Neural cell (in vitro differentiated cells): ENCODE data around the gene CPEB3. TPM values are rescaled to one million over a fixed set of nuclear protein-coding genes. Genes with fewer than 3 reads are reported as not detected.

Experiments used
- H2AFZ ChIP-seq: fragments of 200-600, 300-800 bp; sonication (generic), shearing (Covaris generic); 2 replicates; pipeline ENCODE4 v1.6.0; 2014; ENCODE audit warnings: low read depth, mild to moderate bottlenecking, antibody characterized with exemption, low read length, moderate library complexity
- H3F3A ChIP-seq: fragments of 200-600 bp; shearing (Covaris generic); 2 replicates; pipeline ENCODE4 v1.6.1; 2016; ENCODE audit warnings: mild to moderate bottlenecking, moderate library complexity, mixed read lengths, antibody characterized with exemption, low read length; ENCODE audit not compliant: insufficient read depth, poor library complexity, severe bottlenecking
- H3K27ac ChIP-seq: fragments of 200-600, 300-800 bp; sonication (generic), shearing (Covaris generic); 2 replicates; pipeline ENCODE4 v1.5.1; 2014; ENCODE audit warnings: mild to moderate bottlenecking, low read length, moderate library complexity
- H3K27me3 ChIP-seq: fragments of 300-800, 200-600 bp; sonication (generic), shearing (Covaris generic); 2 replicates; pipeline ENCODE4 v1.6.0; 2014; ENCODE audit warnings: mild to moderate bottlenecking, low read depth, low read length, moderate library complexity; ENCODE audit not compliant: insufficient read depth
- H3K36me3 ChIP-seq: fragments of 300-800, 200-600 bp; sonication (generic), shearing (Covaris generic); 2 replicates; pipeline ENCODE4 v1.5.1; 2014; ENCODE audit warnings: mild to moderate bottlenecking, antibody characterized with exemption, low read length, moderate library complexity; ENCODE audit not compliant: insufficient read depth
- H3K4me2 ChIP-seq: fragments of 300-800, 200-600 bp; sonication (generic), shearing (Covaris generic); 2 replicates; pipeline ENCODE4 v1.6.0; 2014; ENCODE audit warnings: mild to moderate bottlenecking, low read length
- H3K4me3 ChIP-seq: fragments of 300-800, 200-600 bp; sonication (generic), shearing (Covaris generic); 2 replicates; pipeline ENCODE4 v1.5.1; 2014; ENCODE audit warnings: mild to moderate bottlenecking, low read length, moderate library complexity
- H3K79me2 ChIP-seq: fragments of 200-600 bp; shearing (Covaris generic); replicated peaks from 2 replicates; pipeline ENCODE4 v1.6.0; 2014; ENCODE audit warnings: mild to moderate bottlenecking, low read length, moderate library complexity; ENCODE audit not compliant: insufficient read depth
- H3K9ac ChIP-seq: fragments of 300-800, 200-600 bp; sonication (generic), shearing (Covaris generic); 2 replicates; pipeline ENCODE4 v1.6.1; 2016; ENCODE audit warnings: mild to moderate bottlenecking, low read length, mixed read lengths
- H3K9me2 ChIP-seq: fragments of 200-600 bp; shearing (Covaris generic); 2 replicates; pipeline ENCODE4 v1.6.1; 2016; ENCODE audit warnings: mild to moderate bottlenecking, low read length, mixed read lengths; ENCODE audit not compliant: insufficient read depth
- H3K9me3 ChIP-seq: fragments of 200-600, 300-800 bp; sonication (generic), shearing (Covaris generic); 2 replicates; pipeline ENCODE4 v1.6.1; 2016; ENCODE audit warnings: mild to moderate bottlenecking, mixed run types, low read length, moderate library complexity, mixed read lengths
- H4K20me1 ChIP-seq: fragments of 200-600 bp; shearing (Covaris generic); 2 replicates; pipeline ENCODE4 v1.6.1; 2016; ENCODE audit warnings: mild to moderate bottlenecking, mixed run types; ENCODE audit not compliant: insufficient read depth
- EP300 ChIP-seq: fragments of 450-650 bp; conservative IDR thresholded peaks from 2 replicates; pipeline ENCODE4 v1.6.1; 2014; ENCODE audit warnings: antibody characterized with exemption, mild to moderate bottlenecking, moderate library complexity; ENCODE audit not compliant: poor library complexity, severe bottlenecking
- EZH2 ChIP-seq: fragments of 200-600, 300-800 bp; shearing (Covaris generic), sonication (generic); IDR thresholded peaks from 2 replicates; pipeline ENCODE4 v1.6.1; 2014; ENCODE audit warnings: antibody characterized with exemption, low read length, borderline replicate concordance, mild to moderate bottlenecking; ENCODE audit not compliant: insufficient read depth, poor library complexity, severe bottlenecking
- MXI1 ChIP-seq: fragments of 450-650 bp; conservative IDR thresholded peaks from 2 replicates; pipeline ENCODE4 v1.6.1; 2014; ENCODE audit warnings: antibody characterized with exemption, mild to moderate bottlenecking; ENCODE audit not compliant: poor library complexity, severe bottlenecking
- POLR2AphosphoS5 ChIP-seq: IDR thresholded peaks from 2 replicates; pipeline ENCODE4 v1.6.1; 2012
- RAD21 ChIP-seq: fragments of 450-650 bp; conservative IDR thresholded peaks from 2 replicates; pipeline ENCODE4 v1.6.1; 2014; ENCODE audit warnings: antibody characterized with exemption, mild to moderate bottlenecking, moderate library complexity
- SMC3 ChIP-seq: fragments of 450-650 bp; conservative IDR thresholded peaks from 2 replicates; pipeline ENCODE4 v1.6.1; 2014; ENCODE audit warnings: antibody characterized with exemption, mild to moderate bottlenecking, moderate library complexity; ENCODE audit not compliant: poor library complexity
- TAF1 ChIP-seq: IDR thresholded peaks from 2 replicates; pipeline ENCODE4 v1.6.1; 2012; ENCODE audit warnings: low read depth
- polyA plus RNA-seq: library from polyadenylated mRNA; depleted of rRNA; stranded (reverse); fragments of >200 nt; gene quantifications from 2 replicates; pipeline ENCODE4 v1.2.3, GENCODE V29; 2014
- TF ChIP-seq, protein P1 (sequence below): IDR thresholded peaks from 2 replicates; pipeline ENCODE4 v1.6.1; 2012; ENCODE audit warnings: borderline replicate concordance
- TF ChIP-seq, protein P2 (sequence below): fragments of 450-650 bp; IDR thresholded peaks from 2 replicates; pipeline ENCODE4 v1.5.1; 2014; ENCODE audit warnings: antibody characterized with exemption, mild to moderate bottlenecking, moderate library complexity; ENCODE audit not compliant: poor library complexity, severe bottlenecking

The CPEB3 gene
- polyA plus RNA-seq, 1 donor from 2014 or later, result 20.0 TPM

DNA sequence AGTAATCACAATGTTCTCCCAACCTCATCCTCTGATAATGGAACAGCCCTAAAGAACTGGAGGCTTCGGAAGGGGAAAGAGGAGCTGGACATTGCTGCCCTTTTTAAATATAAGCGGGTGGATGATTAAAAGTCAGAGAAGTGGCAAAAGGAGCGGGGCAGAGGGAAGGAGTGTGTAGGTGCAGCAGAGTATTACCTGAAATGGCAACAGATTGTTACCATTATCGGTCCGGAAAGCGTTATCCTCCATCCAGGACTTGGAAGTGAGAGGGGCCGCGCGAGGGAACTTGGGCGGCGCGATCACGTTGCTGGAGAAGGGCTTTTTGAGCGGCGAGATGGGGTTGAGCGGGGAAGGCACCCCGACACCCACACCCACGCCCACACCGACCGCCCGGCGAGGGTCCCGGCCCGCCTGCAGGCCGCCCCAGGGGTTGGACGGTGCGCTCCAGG is 51.7 kb downstream of the CPEB3 start:
- no peaks in the 10 kb centered on the region for H3K9me3 ChIP-seq
- no peak overlapping the region for H2AFZ ChIP-seq
- peak overlapping the region; percentile 87 for H3K4me3 ChIP-seq
- peaks cover 34% of the 10 kb centered on the region for H4K20me1 ChIP-seq
- no peaks in the 10 kb centered on the region for H3K9me2 ChIP-seq
- H3F3A ChIP-seq, result peaks cover 5% of the 10 kb centered on the region
- peaks cover 10% of the 10 kb centered on the region for H3K36me3 ChIP-seq
- TF ChIP-seq POLR2AphosphoS5, result no peak
- TF ChIP-seq, protein P1, sequence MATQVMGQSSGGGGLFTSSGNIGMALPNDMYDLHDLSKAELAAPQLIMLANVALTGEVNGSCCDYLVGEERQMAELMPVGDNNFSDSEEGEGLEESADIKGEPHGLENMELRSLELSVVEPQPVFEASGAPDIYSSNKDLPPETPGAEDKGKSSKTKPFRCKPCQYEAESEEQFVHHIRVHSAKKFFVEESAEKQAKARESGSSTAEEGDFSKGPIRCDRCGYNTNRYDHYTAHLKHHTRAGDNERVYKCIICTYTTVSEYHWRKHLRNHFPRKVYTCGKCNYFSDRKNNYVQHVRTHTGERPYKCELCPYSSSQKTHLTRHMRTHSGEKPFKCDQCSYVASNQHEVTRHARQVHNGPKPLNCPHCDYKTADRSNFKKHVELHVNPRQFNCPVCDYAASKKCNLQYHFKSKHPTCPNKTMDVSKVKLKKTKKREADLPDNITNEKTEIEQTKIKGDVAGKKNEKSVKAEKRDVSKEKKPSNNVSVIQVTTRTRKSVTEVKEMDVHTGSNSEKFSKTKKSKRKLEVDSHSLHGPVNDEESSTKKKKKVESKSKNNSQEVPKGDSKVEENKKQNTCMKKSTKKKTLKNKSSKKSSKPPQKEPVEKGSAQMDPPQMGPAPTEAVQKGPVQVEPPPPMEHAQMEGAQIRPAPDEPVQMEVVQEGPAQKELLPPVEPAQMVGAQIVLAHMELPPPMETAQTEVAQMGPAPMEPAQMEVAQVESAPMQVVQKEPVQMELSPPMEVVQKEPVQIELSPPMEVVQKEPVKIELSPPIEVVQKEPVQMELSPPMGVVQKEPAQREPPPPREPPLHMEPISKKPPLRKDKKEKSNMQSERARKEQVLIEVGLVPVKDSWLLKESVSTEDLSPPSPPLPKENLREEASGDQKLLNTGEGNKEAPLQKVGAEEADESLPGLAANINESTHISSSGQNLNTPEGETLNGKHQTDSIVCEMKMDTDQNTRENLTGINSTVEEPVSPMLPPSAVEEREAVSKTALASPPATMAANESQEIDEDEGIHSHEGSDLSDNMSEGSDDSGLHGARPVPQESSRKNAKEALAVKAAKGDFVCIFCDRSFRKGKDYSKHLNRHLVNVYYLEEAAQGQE, result no peak
- TF ChIP-seq, protein P2, sequence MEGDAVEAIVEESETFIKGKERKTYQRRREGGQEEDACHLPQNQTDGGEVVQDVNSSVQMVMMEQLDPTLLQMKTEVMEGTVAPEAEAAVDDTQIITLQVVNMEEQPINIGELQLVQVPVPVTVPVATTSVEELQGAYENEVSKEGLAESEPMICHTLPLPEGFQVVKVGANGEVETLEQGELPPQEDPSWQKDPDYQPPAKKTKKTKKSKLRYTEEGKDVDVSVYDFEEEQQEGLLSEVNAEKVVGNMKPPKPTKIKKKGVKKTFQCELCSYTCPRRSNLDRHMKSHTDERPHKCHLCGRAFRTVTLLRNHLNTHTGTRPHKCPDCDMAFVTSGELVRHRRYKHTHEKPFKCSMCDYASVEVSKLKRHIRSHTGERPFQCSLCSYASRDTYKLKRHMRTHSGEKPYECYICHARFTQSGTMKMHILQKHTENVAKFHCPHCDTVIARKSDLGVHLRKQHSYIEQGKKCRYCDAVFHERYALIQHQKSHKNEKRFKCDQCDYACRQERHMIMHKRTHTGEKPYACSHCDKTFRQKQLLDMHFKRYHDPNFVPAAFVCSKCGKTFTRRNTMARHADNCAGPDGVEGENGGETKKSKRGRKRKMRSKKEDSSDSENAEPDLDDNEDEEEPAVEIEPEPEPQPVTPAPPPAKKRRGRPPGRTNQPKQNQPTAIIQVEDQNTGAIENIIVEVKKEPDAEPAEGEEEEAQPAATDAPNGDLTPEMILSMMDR, result no peak
- TF ChIP-seq EP300, result no peak
- no peak for TF ChIP-seq EZH2
- no peak for TF ChIP-seq TAF1
- TF ChIP-seq SMC3, result no peak
- no peak for TF ChIP-seq RAD21
- TF ChIP-seq MXI1, result no peak
- H3K4me2 ChIP-seq, result peak overlapping the region; percentile 96
- peaks cover 69% of the 10 kb centered on the region for H3K79me2 ChIP-seq
- H3K27ac ChIP-seq, result peak overlapping the region; percentile 98
- H3K9ac ChIP-seq, result peak overlapping the region; percentile 84
- peaks cover 8% of the 10 kb centered on the region for H3K27me3 ChIP-seq

DNA sequence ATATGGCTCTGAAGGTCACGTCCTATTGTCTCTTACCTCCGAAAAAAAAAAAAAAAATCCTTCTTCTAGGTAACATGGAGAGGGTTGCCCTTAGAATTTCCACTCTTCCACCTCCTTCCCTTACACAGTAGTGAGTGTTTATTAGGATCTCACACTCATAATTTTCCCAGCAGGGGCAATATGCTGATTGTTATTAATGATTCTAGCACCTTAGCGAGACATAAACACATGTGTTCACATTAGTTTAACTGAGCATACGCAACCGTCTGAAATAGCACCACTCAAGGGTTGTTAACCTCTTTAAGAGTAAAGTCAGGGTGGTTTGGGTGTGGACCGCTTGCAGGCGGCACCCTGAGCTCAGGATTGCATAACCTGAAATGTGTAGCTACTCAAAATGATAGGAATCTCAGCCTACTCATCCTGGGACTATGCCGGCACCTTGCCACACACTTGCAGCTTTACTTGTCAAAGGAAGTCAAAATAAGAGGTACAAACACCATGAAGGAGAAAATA is 52.2 kb downstream of the CPEB3 start:
- peak overlapping the region; percentile 87 for H3K4me3 ChIP-seq
- peaks cover 34% of the 10 kb centered on the region for H4K20me1 ChIP-seq
- peaks cover 5% of the 10 kb centered on the region for H3F3A ChIP-seq
- H2AFZ ChIP-seq, result no peak overlapping the region
- H3K9me2 ChIP-seq, result no peaks in the 10 kb centered on the region
- peaks cover 11% of the 10 kb centered on the region for H3K36me3 ChIP-seq
- H3K79me2 ChIP-seq, result peaks cover 73% of the 10 kb centered on the region
- peak overlapping the region; percentile 96 for H3K4me2 ChIP-seq
- peaks cover 8% of the 10 kb centered on the region for H3K27me3 ChIP-seq
- no peaks in the 10 kb centered on the region for H3K9me3 ChIP-seq
- peak overlapping the region; percentile 98 for H3K27ac ChIP-seq
- peak overlapping the region; percentile 84 for H3K9ac ChIP-seq
- TF ChIP-seq MXI1 (peak; percentile 55), TAF1 (no peak)
